DND-41 (cell line): Measurements from ENCODE around the gene DYSF.

Experiments
- EZH2 ChIP-seq: IDR thresholded peaks from 3 replicates; pipeline ENCODE4 v1.6.1; 2012; ENCODE audit warnings: borderline replicate concordance, low read depth, mild to moderate bottlenecking, moderate library complexity, low read length, inconsistent platforms; ENCODE audit not compliant: severe bottlenecking
- TF ChIP-seq, protein P1 (sequence below): IDR thresholded peaks from 2 replicates; pipeline ENCODE4 v1.5.1; 2012; ENCODE audit warnings: borderline replicate concordance, low read length, moderate library complexity, mild to moderate bottlenecking; ENCODE audit not compliant: poor library complexity, severe bottlenecking; ENCODE audit errors: extremely low read depth

DNA sequence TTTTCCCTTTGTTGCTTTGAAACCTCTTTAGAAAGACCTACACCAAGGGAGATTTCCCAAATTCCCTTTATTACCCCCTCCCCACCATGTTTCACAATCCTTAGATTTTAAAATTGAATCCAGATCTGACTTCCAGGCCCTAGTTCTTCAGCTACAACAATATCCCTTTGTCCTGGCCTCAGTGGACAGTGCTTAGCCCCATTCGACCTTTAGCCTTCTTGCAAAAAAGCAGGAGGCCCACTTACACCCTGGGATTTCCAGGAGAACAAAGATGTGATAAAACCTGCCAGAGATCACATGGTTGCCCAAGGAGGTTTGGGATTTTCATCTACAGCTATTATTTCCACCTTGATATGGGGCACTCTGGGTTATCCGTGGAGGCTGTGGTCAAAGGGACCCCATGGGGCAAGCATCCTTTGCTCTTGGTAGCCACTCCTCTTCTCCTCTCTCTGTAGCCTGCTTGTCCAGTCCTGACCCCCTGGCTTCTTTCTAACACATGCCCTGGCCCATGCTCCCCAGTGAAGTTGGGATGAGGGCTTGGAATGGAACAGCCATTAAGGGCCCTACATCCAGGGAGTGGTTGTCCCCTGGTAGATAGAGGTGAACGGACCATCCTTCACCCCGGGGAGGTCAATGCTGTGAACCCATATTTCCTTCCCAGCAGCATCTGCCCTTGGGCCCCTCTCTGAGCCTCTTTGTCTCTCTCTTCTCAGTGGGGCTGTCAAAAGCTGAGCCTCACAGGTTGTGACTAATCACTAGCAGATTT, 267.4 kb downstream of the DYSF start:
- TF ChIP-seq, protein P1, sequence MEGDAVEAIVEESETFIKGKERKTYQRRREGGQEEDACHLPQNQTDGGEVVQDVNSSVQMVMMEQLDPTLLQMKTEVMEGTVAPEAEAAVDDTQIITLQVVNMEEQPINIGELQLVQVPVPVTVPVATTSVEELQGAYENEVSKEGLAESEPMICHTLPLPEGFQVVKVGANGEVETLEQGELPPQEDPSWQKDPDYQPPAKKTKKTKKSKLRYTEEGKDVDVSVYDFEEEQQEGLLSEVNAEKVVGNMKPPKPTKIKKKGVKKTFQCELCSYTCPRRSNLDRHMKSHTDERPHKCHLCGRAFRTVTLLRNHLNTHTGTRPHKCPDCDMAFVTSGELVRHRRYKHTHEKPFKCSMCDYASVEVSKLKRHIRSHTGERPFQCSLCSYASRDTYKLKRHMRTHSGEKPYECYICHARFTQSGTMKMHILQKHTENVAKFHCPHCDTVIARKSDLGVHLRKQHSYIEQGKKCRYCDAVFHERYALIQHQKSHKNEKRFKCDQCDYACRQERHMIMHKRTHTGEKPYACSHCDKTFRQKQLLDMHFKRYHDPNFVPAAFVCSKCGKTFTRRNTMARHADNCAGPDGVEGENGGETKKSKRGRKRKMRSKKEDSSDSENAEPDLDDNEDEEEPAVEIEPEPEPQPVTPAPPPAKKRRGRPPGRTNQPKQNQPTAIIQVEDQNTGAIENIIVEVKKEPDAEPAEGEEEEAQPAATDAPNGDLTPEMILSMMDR = no peak
- no peak for TF ChIP-seq EZH2
